PFSK-1 (cell line): ENCODE data around the gene KRTAP26-1.

ENCODE experiments used
- FOXP2 ChIP-seq: optimal IDR thresholded peaks from 2 replicates; pipeline ENCODE3; 2011; ENCODE audit warnings: borderline replicate concordance, control low read depth, inconsistent platforms; ENCODE audit not compliant: insufficient read depth; ENCODE audit errors: extremely low read length, extremely low read depth
- POLR2AphosphoS5 ChIP-seq: IDR thresholded peaks from 2 replicates; pipeline ENCODE4 v1.6.1; 2012; ENCODE audit warnings: low read depth, mild to moderate bottlenecking, control low read depth, low read length, moderate library complexity
- REST ChIP-seq, 2 experiments: IDR thresholded peaks; 2 replicates each; pipeline versions ENCODE4 v1.6.1 to v1.8.0; 2011 to 2012; ENCODE audit warnings: low read depth in 2 of 2, low read length in 2 of 2, control low read depth in 1 of 2, inconsistent platforms in 1 of 2, mild to moderate bottlenecking in 1 of 2, moderate library complexity in 1 of 2; ENCODE audit not compliant: insufficient read depth in 1 of 2
- SIN3A ChIP-seq: IDR thresholded peaks from 2 replicates; pipeline ENCODE4 v1.6.1; 2012; ENCODE audit warnings: mild to moderate bottlenecking, low read length, moderate library complexity, borderline replicate concordance; ENCODE audit not compliant: insufficient read depth
- TAF1 ChIP-seq: IDR thresholded peaks from 2 replicates; pipeline ENCODE4 v1.6.1; 2012; ENCODE audit warnings: low read length, control low read depth, borderline replicate concordance; ENCODE audit not compliant: insufficient read depth

DNA sequence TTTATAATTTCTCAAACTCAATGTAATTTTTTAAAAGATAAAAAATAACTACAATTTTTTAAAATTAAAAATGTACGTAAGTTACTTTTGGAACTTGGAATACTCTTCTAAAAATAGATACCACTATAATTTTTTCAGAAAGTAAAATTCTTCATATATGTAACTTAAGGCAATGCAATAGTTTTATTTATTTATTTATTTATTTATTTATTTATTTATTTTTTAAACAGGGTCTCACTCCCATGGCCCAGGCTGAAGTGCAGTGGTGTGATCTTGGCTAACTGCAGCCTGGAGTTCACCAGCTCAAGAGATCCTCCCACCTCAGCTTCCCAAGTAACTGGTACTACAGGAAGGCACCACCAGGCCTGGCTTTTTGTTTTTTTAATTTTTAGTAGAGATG, 31.4 kb upstream of the KRTAP26-1 start:
- TF ChIP-seq POLR2AphosphoS5 (no peak), TAF1 (no peak), SIN3A (no peak), REST (IDR thresholded peaks at IDR 0.05; ENCODE audit: insufficient read depth in 1 of 2, low read depth in 2 of 2, low read length in 2 of 2) (no peak), FOXP2 (no peak)
